ENCODE measurements around the gene ZNF784. TPM values are rescaled to one million over a fixed set of nuclear protein-coding genes. Genes with fewer than 3 reads are reported as not detected.

Gene ZNF784
- total and polyA plus RNA-seq, 2 of the 8 experiments (the other 6 are each of a cell fraction or from before 2014, with no cell fraction given), result 6.5 to 8.0 TPM

DNA sequence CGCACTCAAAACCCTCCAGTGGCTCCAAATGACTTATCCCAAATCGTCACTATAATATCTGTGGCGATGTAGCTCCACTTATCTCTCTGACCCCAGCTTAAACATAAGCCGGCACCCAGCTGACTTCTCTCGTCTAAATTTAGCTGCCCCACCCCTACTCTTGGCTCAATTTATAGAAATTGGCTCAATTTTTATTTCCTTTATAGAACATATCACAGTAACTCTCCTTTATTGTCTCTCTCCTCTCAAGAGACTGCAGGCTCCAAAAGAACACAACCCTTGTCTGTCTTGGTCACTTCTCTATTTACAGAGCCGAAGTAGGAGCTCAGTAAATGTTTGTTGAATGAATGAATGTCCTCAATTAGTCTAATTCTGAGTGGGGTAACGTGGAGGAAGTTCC is 805 bp downstream of the ZNF784 start (continued):
- TF ChIP-seq, protein P1, sequence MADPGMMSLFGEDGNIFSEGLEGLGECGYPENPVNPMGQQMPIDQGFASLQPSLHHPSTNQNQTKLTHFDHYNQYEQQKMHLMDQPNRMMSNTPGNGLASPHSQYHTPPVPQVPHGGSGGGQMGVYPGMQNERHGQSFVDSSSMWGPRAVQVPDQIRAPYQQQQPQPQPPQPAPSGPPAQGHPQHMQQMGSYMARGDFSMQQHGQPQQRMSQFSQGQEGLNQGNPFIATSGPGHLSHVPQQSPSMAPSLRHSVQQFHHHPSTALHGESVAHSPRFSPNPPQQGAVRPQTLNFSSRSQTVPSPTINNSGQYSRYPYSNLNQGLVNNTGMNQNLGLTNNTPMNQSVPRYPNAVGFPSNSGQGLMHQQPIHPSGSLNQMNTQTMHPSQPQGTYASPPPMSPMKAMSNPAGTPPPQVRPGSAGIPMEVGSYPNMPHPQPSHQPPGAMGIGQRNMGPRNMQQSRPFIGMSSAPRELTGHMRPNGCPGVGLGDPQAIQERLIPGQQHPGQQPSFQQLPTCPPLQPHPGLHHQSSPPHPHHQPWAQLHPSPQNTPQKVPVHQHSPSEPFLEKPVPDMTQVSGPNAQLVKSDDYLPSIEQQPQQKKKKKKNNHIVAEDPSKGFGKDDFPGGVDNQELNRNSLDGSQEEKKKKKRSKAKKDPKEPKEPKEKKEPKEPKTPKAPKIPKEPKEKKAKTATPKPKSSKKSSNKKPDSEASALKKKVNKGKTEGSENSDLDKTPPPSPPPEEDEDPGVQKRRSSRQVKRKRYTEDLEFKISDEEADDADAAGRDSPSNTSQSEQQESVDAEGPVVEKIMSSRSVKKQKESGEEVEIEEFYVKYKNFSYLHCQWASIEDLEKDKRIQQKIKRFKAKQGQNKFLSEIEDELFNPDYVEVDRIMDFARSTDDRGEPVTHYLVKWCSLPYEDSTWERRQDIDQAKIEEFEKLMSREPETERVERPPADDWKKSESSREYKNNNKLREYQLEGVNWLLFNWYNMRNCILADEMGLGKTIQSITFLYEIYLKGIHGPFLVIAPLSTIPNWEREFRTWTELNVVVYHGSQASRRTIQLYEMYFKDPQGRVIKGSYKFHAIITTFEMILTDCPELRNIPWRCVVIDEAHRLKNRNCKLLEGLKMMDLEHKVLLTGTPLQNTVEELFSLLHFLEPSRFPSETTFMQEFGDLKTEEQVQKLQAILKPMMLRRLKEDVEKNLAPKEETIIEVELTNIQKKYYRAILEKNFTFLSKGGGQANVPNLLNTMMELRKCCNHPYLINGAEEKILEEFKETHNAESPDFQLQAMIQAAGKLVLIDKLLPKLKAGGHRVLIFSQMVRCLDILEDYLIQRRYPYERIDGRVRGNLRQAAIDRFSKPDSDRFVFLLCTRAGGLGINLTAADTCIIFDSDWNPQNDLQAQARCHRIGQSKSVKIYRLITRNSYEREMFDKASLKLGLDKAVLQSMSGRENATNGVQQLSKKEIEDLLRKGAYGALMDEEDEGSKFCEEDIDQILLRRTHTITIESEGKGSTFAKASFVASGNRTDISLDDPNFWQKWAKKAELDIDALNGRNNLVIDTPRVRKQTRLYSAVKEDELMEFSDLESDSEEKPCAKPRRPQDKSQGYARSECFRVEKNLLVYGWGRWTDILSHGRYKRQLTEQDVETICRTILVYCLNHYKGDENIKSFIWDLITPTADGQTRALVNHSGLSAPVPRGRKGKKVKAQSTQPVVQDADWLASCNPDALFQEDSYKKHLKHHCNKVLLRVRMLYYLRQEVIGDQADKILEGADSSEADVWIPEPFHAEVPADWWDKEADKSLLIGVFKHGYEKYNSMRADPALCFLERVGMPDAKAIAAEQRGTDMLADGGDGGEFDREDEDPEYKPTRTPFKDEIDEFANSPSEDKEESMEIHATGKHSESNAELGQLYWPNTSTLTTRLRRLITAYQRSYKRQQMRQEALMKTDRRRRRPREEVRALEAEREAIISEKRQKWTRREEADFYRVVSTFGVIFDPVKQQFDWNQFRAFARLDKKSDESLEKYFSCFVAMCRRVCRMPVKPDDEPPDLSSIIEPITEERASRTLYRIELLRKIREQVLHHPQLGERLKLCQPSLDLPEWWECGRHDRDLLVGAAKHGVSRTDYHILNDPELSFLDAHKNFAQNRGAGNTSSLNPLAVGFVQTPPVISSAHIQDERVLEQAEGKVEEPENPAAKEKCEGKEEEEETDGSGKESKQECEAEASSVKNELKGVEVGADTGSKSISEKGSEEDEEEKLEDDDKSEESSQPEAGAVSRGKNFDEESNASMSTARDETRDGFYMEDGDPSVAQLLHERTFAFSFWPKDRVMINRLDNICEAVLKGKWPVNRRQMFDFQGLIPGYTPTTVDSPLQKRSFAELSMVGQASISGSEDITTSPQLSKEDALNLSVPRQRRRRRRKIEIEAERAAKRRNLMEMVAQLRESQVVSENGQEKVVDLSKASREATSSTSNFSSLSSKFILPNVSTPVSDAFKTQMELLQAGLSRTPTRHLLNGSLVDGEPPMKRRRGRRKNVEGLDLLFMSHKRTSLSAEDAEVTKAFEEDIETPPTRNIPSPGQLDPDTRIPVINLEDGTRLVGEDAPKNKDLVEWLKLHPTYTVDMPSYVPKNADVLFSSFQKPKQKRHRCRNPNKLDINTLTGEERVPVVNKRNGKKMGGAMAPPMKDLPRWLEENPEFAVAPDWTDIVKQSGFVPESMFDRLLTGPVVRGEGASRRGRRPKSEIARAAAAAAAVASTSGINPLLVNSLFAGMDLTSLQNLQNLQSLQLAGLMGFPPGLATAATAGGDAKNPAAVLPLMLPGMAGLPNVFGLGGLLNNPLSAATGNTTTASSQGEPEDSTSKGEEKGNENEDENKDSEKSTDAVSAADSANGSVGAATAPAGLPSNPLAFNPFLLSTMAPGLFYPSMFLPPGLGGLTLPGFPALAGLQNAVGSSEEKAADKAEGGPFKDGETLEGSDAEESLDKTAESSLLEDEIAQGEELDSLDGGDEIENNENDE (IDR thresholded peaks at IDR 0.05; ENCODE audit: insufficient replicate concordance, low read length), result no peak
- TF ChIP-seq CHD1 (IDR thresholded peaks at IDR 0.05; ENCODE audit: low read depth, low read length), result no peak
- no peak for TF ChIP-seq SAP30 (IDR thresholded peaks at IDR 0.05; ENCODE audit: insufficient read depth, insufficient replicate concordance, low read length)
- TF ChIP-seq SIRT6 (IDR thresholded peaks at IDR 0.05; ENCODE audit: low read length), result no peak
- TF ChIP-seq POU5F1 (IDR thresholded peaks at IDR 0.05; ENCODE audit: low read depth, low read length), result no peak
- TF ChIP-seq ASH2L (IDR thresholded peaks at IDR 0.05; ENCODE audit: low read length), result no peak
- no peak for TF ChIP-seq TAF1 (IDR thresholded peaks at IDR 0.05; ENCODE audit: low read depth, low read length)
- TF ChIP-seq, protein P2, sequence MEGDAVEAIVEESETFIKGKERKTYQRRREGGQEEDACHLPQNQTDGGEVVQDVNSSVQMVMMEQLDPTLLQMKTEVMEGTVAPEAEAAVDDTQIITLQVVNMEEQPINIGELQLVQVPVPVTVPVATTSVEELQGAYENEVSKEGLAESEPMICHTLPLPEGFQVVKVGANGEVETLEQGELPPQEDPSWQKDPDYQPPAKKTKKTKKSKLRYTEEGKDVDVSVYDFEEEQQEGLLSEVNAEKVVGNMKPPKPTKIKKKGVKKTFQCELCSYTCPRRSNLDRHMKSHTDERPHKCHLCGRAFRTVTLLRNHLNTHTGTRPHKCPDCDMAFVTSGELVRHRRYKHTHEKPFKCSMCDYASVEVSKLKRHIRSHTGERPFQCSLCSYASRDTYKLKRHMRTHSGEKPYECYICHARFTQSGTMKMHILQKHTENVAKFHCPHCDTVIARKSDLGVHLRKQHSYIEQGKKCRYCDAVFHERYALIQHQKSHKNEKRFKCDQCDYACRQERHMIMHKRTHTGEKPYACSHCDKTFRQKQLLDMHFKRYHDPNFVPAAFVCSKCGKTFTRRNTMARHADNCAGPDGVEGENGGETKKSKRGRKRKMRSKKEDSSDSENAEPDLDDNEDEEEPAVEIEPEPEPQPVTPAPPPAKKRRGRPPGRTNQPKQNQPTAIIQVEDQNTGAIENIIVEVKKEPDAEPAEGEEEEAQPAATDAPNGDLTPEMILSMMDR (IDR thresholded peaks at IDR 0.05; ENCODE audit: control extremely low read depth in 1 of 3, insufficient read depth in 1 of 3, low read depth in 1 of 3, low read length in 3 of 3), result no peak
- TF ChIP-seq EGR1 (IDR thresholded peaks at IDR 0.05; ENCODE audit: borderline replicate concordance, low read depth, low read length), result no peak
- TF ChIP-seq CHD2 (IDR thresholded peaks at IDR 0.05; ENCODE audit: low read length), result no peak
